HL-60 (cell line): ENCODE measurements around the gene GLIS1.

Experiments used
- DNase-seq, 2 experiments: peaks; one replicate each; pipeline ENCODE4 v3.0.0-alpha.2; 2010 to 2020; ENCODE audit warnings: low read depth in 1 of 2, low spot score in 1 of 2
- H3K27ac ChIP-seq: fragments of 250-450 bp; sonication (Bioruptor Pico); replicated peaks from 2 replicates; pipeline ENCODE4 v1.5.1; 2020; ENCODE audit warnings: mild to moderate bottlenecking, moderate library complexity
- H3K27me3 ChIP-seq: fragments of 250-450 bp; sonication (Bioruptor Pico); 2 replicates; pipeline ENCODE4 v1.5.1; 2021; ENCODE audit warnings: mild to moderate bottlenecking, moderate library complexity; ENCODE audit not compliant: insufficient read depth, poor library complexity, severe bottlenecking
- H3K4me3 ChIP-seq: replicated peaks from 2 replicates; pipeline ENCODE4 v1.5.1; 2011; ENCODE audit warnings: mild to moderate bottlenecking, control low read depth, low read length; ENCODE audit not compliant: insufficient read depth
- CTCF ChIP-seq: IDR thresholded peaks from one replicate; pipeline ENCODE4 v1.5.1; 2011; ENCODE audit warnings: low read length, control low read depth, inconsistent platforms; ENCODE audit not compliant: insufficient read depth
- GABPA ChIP-seq: IDR thresholded peaks from 2 replicates; pipeline ENCODE4 v1.6.1; 2012; ENCODE audit warnings: low read depth
- POLR2AphosphoS5 ChIP-seq: IDR thresholded peaks from 2 replicates; pipeline ENCODE4 v1.6.1; 2012; ENCODE audit warnings: low read depth
- SPI1 ChIP-seq: IDR thresholded peaks from 2 replicates; pipeline ENCODE4 v1.6.1; 2012; ENCODE audit warnings: low read depth, mild to moderate bottlenecking, borderline replicate concordance
- TF ChIP-seq, protein P1 (sequence below): IDR thresholded peaks from 2 replicates; pipeline ENCODE4 v1.6.1; 2012; ENCODE audit warnings: low read depth; ENCODE audit not compliant: insufficient replicate concordance

Gene GLIS1

DNA sequence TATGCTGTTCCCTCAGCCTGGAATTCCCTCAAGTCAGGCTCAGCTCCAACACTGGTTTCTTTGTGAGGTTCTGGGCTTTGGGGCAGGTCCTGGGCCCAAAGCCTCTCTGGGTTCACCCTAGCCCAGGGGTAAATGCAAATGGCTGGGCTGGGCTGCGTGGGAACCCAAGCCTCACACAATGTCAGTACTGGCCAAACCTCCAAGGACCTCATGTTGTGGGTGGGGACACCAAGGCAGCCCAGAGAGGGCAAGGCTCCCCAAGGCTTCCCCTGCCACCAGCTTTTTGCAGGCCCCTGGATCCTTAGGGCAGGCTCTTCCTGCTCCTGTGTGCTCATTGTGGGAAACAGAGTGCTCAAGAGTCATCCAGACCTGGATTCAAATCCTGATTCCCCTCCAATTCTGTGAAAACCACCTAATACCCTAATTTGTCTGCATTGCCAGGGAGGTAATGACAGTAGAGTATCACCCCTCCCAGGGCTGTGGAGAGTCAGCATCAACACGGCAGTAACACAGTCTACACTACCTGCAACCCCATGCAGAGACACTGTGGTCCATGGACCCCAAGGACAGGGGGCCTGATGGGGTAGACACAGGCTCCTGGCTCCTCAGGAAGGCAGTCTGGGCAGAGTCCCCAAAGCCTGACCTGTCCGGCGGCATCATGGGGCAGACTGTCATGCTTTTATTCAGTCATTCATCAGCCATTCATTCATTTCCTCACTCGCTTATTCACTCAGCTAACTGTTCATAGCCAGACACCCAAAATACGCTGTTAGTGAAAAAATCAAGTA is 194.0 kb downstream of the GLIS1 start:
- no peak overlapping the region for H3K27ac ChIP-seq
- DNase-seq, result no peak
- no peak overlapping the region for H3K4me3 ChIP-seq
- no peaks in the 10 kb centered on the region for H3K27me3 ChIP-seq
- TF ChIP-seq, protein P1, sequence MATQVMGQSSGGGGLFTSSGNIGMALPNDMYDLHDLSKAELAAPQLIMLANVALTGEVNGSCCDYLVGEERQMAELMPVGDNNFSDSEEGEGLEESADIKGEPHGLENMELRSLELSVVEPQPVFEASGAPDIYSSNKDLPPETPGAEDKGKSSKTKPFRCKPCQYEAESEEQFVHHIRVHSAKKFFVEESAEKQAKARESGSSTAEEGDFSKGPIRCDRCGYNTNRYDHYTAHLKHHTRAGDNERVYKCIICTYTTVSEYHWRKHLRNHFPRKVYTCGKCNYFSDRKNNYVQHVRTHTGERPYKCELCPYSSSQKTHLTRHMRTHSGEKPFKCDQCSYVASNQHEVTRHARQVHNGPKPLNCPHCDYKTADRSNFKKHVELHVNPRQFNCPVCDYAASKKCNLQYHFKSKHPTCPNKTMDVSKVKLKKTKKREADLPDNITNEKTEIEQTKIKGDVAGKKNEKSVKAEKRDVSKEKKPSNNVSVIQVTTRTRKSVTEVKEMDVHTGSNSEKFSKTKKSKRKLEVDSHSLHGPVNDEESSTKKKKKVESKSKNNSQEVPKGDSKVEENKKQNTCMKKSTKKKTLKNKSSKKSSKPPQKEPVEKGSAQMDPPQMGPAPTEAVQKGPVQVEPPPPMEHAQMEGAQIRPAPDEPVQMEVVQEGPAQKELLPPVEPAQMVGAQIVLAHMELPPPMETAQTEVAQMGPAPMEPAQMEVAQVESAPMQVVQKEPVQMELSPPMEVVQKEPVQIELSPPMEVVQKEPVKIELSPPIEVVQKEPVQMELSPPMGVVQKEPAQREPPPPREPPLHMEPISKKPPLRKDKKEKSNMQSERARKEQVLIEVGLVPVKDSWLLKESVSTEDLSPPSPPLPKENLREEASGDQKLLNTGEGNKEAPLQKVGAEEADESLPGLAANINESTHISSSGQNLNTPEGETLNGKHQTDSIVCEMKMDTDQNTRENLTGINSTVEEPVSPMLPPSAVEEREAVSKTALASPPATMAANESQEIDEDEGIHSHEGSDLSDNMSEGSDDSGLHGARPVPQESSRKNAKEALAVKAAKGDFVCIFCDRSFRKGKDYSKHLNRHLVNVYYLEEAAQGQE, result no peak
- TF ChIP-seq CTCF (no peak), POLR2AphosphoS5 (no peak), SPI1 (no peak), GABPA (no peak)

DNA sequence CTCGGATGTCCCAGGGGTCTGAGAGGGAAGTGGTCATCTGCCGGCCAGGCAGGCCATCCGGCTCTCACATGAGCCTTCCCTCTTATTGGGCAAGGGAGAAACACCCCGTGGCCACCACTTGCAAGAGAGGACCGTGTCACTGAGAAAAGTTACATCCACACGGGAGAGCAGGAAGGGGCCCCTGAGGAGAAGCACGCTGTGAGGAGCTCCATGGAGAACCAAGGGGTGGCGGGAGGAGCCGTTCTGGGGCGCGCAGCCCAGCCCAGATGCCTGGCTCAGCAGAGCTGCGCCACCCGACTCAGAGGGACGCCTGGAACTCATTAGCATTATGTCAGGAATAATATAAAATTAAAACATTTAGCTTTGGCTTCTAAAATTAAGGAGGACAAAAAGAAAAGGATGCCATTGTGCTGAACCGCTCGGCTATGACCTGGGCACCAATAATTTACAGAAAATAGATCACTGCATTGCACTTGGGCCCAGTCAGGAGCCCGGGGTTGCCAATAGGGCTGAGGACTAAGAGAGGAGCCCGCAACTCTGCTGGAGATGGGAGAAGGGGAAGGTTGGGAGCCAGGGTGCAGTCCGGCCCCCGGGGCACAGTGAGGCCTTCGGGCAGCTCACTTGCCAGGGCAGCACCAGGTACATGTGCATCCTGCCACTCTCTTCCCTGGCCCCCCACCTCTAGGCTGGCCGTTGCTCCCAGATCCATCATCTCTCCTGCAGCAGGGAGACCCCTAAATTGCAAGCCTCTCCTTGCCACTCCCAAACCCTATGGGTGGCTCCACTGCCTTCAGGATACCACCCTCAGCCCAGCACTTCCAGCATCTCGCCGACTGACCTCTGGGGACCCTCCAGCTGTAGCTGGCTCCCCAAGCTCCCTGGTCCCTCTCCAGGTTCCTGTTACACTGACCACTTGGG is 194.9 kb downstream of the GLIS1 start:
- H3K27ac ChIP-seq, result no peak overlapping the region
- H3K27me3 ChIP-seq, result no peaks in the 10 kb centered on the region
- no peak for DNase-seq
- TF ChIP-seq POLR2AphosphoS5 (no peak), SPI1 (no peak), GABPA (no peak), CTCF (no peak)
- TF ChIP-seq, protein P1, result no peak
- no peak overlapping the region for H3K4me3 ChIP-seq

DNA sequence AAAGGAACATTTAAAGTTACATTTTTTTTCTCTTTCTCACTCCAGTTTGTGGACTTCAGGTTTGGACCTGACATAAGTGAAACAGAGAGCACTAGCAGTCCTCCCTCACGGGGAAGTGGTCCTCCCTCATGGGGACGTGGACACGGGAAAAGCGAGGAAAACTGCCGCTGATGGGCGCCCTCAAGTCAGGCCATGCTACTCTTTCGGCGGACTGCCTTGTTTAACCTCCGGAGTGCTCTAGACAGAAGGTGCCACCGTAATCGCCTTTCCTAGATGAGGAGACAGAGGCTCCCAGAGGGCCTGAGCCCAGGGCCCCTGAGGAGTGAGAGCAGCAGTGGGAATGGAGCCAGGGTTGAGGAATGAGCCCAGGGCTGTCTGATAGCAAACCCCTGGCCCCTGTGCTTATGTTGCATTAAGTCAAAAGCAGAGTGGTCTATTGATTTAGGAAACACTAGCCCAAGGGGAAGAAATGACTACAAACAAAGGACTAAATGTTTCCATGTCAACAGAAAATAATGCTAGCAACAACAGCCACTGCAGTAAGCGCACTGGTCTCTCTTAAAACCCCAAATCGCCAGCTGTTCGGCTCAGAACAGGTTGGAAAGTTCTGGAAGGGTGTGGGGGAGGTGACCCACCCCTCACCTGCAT is 195.7 kb downstream of the GLIS1 start:
- DNase-seq, result no peak
- Histone ChIP-seq H3K27me3 (no peaks in the 10 kb centered on the region), H3K4me3 (no peak overlapping the region), H3K27ac (no peak overlapping the region)
- TF ChIP-seq SPI1 (no peak), POLR2AphosphoS5 (no peak), CTCF (no peak)
- TF ChIP-seq, protein P1, result no peak
